ENCODE data around the gene RNPEPL1.

DNA sequence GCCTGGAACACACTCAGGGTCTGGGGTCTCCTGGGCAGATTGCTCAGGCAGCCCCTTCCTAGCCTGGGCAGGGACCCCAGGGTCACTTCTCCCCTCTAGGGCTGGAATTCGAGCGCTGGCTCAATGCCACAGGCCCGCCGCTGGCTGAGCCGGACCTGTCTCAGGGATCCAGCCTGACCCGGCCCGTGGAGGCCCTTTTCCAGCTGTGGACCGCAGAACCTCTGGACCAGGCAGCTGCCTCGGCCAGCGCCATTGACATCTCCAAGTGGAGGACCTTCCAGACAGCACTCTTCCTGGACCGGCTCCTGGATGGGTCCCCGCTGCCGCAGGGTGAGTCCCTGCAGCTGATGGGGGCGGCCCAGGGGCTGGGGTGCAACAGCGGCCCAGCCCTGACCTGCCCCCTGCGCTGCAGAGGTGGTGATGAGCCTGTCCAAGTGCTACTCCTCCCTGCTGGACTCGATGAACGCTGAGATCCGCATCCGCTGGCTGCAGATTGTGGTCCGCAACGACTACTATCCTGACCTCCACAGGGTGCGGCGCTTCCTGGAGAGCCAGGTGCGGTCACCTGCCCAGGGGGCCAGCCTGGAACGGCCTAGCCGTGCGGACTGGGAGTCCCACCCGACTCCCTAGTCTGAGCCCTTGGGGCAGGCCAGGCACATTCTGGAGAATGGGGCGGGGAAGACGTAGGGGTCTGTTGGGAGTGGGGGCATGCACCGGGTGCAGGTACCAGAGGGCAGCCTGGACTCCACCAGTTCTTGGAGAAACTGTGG, 8.3 kb downstream of the RNPEPL1 start:
- TF ChIP-seq, protein P1, sequence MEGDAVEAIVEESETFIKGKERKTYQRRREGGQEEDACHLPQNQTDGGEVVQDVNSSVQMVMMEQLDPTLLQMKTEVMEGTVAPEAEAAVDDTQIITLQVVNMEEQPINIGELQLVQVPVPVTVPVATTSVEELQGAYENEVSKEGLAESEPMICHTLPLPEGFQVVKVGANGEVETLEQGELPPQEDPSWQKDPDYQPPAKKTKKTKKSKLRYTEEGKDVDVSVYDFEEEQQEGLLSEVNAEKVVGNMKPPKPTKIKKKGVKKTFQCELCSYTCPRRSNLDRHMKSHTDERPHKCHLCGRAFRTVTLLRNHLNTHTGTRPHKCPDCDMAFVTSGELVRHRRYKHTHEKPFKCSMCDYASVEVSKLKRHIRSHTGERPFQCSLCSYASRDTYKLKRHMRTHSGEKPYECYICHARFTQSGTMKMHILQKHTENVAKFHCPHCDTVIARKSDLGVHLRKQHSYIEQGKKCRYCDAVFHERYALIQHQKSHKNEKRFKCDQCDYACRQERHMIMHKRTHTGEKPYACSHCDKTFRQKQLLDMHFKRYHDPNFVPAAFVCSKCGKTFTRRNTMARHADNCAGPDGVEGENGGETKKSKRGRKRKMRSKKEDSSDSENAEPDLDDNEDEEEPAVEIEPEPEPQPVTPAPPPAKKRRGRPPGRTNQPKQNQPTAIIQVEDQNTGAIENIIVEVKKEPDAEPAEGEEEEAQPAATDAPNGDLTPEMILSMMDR (IDR thresholded peaks at IDR 0.05) = no peak
- TF ChIP-seq POLR2A (IDR thresholded peaks at IDR 0.05) = no peak

Measured in testis (tissue), 2 donors.